Ammon's horn (tissue), 1 donor: Measurements from ENCODE around the gene TEX28.
"Not testable (repeated sequence)": the region's sequence is repeated elsewhere in the genome, so short reads cannot be mapped to it uniquely, and the experiment has no call there.

ENCODE experiments used
- DNase-seq: peaks from one replicate; pipeline ENCODE4 v3.0.0-alpha.2; 2016; ENCODE audit warnings: low spot score

TEX28 gene

GRCh38 chrX:154310616-154311536 is 16.0 kb upstream of the TEX28 start:
- no peak for DNase-seq

DNA sequence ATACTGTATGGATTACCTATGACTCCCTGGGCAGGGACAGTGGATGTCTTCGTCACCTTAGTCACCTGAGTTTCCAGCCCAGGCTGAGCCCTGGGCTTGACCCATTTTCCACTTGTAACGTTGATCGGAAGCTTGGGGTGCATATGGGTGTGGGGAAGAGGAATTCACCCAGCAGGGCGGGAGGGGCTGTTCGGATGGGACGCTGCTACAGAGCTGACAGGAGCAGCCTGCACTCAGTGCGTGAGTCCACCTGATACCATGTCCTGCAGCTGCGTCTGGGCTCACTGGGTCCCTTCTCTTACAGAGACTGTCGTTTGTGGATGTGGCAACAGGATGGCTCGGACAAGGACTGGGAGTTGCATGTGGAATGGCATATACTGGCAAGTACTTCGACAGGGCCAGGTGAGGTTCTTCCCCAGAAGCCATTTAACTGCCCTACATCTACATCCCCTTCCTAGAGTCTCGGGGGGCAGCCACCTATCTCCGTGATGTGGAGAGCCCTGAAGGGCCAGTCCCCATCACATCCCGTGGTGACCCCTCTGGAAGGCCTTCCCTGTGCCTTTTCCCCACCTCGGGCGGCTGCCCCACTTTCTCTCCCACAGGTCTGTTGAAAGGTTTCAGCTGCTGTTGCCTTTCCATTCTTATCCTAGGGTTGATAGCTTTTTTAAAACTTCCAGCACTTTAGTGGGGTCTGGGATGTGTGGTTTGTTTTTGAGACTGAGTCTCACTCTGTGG is 14.3 kb upstream of the TEX28 start:
- DNase-seq, result no peak

DNA sequence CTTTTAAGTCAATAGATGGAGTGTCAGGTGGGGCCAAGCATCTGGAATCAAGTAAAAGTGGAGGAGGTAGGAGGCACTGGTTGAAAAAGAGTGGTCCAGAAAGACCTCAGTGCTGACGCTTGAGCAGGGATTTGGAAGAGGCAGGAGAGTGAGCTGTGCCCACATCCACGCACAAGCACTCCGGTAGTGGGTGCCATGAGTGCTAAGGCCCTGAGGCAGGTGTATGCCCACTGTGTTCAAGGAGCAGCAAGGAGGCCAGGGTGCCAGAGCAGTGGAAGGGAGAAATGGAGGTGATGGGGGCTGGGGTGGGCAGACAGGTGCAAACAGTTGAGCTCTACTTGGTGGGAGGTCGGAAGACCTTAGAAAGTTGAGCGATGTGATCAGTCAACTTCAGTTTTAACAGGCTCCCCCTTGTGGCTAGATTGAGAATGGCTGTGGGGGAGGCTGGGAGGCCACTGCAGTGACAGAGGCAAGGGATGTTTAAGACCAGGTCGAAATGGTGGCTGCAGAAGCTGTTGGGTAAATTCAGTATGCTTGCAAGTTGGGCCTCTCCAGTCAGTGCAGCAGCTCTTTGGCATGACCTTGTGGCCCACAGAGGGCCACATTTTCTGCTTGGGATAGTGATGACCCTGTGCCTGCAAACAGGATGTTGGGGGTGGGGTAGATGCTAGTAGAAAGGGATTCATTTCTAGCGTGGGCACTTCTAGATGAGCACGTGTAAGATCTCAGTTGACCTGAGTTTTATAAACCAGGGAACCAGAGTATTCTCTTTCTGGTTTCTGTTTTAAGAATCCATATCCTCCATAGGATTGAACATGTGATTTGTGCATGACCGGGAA is 13.4 kb upstream of the TEX28 start:
- peak; percentile 14 for DNase-seq

DNA sequence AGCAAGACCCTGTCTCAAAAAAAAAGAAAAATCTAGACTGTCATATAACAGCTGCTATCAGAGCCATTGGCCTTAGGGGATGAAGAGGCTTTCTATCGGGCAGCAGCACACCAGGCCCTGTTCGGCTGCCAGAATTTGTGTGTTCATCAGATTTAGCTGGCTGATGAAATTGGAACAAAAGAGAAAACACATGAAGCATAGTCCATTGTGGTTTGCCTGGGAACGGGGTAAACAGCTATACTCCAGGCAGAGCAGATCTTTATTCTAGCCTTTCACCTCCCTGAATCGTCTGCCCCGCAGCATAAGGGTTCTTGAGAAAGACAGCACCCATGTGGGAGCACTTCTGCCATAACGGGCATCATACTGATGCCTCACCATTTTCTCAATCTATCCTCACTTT is 12.3 kb upstream of the TEX28 start:
- DNase-seq, result peak; percentile 4

DNA sequence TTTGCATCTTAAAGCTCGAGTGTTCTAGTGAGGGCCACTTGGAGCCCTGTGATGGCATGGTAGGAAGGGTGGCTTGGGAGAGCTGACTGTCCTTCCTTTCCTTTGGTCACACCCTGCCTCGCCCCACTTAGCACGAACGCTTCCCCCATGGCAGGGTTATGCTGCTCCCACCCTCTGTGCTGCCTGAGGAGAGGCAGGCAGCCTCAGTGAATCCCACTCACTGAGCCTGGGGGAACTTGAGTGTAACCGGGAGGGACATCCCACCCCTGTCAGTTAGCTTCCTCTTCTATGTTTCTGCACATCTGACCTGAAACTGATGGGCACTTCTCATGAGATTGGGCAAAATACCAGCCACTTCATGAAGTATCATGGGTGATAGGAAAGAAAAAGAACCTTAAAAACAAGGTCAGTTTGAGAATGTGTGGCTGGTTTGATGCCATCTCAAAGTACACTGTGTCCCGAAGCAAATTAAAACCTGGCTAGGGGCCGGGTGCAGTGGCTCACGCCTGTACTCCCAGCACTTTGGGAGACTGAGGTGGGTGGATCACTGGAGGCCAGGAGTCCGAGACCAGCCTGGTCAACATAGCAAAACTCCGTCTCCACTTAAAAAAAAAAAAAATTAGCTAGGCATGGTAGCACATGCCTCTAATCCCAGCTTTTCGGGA is 10.7 kb upstream of the TEX28 start:
- DNase-seq, result no peak

- DNase-seq, result no peak
These were observed 9.9 kb upstream of the TEX28 start for GRCh38 chrX:154304846-154305245.

- no peak for DNase-seq
These were observed 8.6 kb upstream of the TEX28 start for GRCh38 chrX:154303476-154303875.

DNA sequence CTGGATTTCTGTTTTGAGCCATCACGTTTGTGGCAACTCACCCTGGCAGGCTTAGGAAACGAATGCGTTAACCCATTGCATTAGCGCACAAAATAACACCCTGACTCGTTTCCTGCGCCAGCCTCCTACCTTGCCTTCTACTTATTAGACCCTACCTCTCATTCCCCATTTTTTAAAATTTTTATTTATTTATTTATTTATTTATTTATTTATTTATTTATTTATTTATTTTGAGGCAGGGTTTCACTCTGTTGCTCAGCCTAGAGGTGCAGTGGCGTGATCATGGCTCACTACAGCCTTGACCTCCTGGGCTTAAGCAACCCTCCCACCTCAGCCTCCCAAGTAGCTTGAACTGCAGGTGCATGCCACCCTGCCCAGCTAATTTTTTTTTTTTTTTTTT is 8.1 kb upstream of the TEX28 start:
- not testable (repeated sequence) for DNase-seq

DNA sequence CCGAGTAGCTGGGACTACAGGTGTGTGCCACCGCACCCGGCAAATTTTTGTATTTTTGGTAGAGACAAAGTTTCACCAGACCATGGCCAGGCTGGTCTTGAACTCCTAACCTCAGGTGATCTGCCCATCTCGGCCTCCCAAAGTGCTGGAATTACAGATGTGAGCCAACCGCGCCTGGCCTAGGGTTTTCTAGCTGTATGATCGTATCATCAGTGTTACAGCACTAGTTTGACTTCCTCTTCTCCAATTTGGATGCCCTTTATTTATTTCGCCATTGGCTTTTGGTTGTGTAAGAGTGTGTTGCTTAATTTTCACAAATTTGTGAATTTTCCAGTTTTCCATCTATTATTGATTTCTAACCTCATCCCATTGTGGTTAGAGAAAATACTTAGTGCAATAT is 5.9 kb upstream of the TEX28 start:
- no peak for DNase-seq

- no peak for DNase-seq
These were observed 3.4 kb upstream of the TEX28 start for GRCh38 chrX:154298312-154298711.

- no peak for DNase-seq
These were observed 1.8 kb upstream of the TEX28 start for GRCh38 chrX:154296731-154297130.

DNA sequence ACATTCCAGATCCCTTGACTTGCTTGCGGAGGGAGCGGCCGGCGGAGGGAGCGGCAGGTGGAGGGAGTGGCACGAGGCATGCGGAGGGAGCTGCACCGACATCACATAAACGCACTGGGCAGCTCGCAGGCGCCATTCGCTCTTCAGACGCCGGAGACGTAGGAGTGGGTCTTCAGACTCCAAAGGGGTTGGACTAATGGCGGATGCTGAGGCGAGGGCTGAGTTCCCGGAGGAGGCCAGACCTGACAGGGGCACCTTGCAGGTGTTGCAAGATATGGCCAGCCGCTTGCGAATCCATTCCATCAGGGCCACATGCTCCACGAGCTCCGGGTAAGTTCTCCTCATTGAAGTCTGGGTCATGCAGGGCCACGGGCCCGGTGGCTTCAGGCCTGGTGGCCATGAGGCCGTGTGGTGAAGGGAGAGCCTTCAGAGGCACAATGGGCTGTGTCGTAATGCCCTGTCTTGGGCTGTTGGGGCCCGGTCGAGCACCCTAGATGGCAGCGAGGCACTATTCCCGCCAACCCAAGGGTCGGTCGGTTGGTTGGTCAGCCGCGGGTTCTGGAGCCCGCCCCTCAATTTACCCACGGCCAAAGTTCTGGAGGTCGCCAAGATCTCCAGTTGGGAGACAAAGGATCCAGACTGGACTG is 863 bp upstream of the TEX28 start, which contains the start of gene TKTL1:
TKTL1 (plus strand) TSS at position 132 of the 647 bp plus-strand sequence; CDS start at position 197, 65 bp downstream.
- DNase-seq, result no peak

GRCh38 chrX:154286406-154286805 is 8.5 kb downstream of the TEX28 start:
- DNase-seq, result not testable (repeated sequence)

- DNase-seq, result not testable (repeated sequence)
These were observed 10.2 kb downstream of the TEX28 start for GRCh38 chrX:154284489-154285338.

GRCh38 chrX:154269245-154269644 is 25.7 kb downstream of the TEX28 start:
- DNase-seq, result not testable (repeated sequence)

DNA sequence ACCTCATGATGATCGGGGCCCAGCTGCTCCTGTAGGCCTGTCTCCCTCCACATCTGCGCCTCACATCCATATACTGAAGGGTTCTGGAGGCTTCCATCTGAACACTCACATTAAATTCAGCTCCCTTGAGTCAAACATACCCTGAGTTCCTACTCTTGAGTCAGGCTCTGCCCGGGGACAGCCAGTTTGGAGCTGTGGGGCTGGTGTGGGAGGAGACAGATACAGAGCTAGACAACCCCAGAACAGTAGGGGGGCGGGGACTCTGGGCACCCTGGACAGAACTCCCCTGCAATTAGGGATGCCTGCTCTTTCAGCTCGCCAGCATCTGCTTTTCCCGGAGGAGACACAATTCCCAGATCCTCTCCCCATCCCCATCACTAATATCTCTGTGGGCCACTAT is 31.9 kb downstream of the TEX28 start:
- not testable (repeated sequence) for DNase-seq

DNA sequence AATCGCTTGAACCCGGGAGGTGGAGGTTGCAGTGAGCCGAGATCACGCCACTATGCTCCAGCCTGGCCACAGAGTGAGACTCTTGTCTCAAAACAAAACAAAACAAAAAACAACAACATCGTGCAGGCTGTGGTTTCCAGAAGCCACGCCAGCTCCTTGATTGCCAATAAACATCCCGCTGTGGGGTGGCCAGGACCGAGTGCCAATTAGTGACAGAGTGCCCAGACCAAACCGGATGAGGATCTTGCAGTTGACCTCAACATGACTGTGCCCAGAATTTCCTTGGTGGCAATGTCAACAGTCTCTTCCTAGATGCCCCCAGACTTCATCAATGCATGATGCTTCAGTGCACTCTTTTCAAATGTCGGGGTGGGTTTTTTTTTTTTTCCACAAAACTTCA is 36.2 kb downstream of the TEX28 start:
- not testable (repeated sequence) for DNase-seq

- not testable (repeated sequence) for DNase-seq
These were observed 37.6 kb downstream of the TEX28 start, which contains the start of gene OPN1MW3 for GRCh38 chrX:154257282-154257681. Gene OPN1MW3, plus strand, starts transcription at chrX:154257582. Its CDS starts 38 bp downstream, at chrX:154257620.

DNA sequence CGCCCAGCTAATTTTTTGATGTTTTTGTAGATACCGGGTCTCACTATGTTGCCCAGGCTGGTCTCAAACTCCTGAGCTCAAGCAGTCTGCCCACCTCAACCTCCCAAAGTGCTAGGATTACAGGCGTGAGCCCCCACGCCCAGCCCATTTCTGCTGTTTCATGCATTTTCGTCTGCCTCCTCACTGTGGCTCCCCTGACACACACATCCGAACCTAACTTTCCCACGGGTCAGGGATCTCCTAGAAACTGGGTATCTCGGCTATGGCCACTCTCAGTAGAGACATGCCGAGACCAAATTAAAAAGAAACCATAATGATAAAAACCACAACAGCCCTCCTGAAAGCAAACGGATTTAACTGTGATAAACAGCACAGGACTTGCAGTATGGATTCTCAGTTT is 46.8 kb downstream of the TEX28 start:
- not testable (repeated sequence) for DNase-seq
